ENCODE measurements around the gene C7. TPM values are rescaled to one million over a fixed set of nuclear protein-coding genes. Genes with fewer than 3 reads are reported as not detected.

The C7 gene
- total and polyA plus RNA-seq, 7 donors: 1.2 to 33.0 (median 4.2) TPM

- TF ChIP-seq CTCF (IDR thresholded peaks at IDR 0.05): no peak
- ATAC-seq (no peak), DNase-seq (no peak)
- Histone ChIP-seq H3K4me3 (no peak overlapping the region), H3K4me1 (no peaks in the 10 kb centered on the region), H3K27ac (no peak overlapping the region), H3K27me3 (ENCODE audit: insufficient read depth in 3 of 3, low read length in 2 of 3) (no peaks in the 10 kb centered on the region), H3K36me3 (ENCODE audit: insufficient read depth in 1 of 2, low read depth in 1 of 2) (no peaks in the 10 kb centered on the region), H3K9me3 (no peaks in the 10 kb centered on the region)
- 91 to 100% (median 92%) methylated on average over 1 of the region's 1 CpG for WGBS, 3 donors
- intact Hi-C loops (cut with DNase I): no loop called here
Observed at GRCh38 chr5:40960037-40960436, 50.7 kb downstream of the C7 start.

GRCh38 chr5:40962207-40962955 lies 53.1 kb downstream of the C7 start:
- no peaks in the 10 kb centered on the region for H3K4me1 ChIP-seq
- no peak overlapping the region for H3K4me3 ChIP-seq
- no peaks in the 10 kb centered on the region for H3K27me3 ChIP-seq (ENCODE audit: insufficient read depth in 3 of 3, low read length in 2 of 3)
- no peaks in the 10 kb centered on the region for H3K9me3 ChIP-seq
- no peak for TF ChIP-seq CTCF (IDR thresholded peaks at IDR 0.05)
- no peak for ATAC-seq
- WGBS, 3 donors: 75 to 80% (median 78%) methylated on average over 4 of the region's 4 CpGs
- DNase-seq: no peak
- H3K27ac ChIP-seq: no peak overlapping the region
- intact Hi-C loops (cut with DNase I): no loop called here
- no peaks in the 10 kb centered on the region for H3K36me3 ChIP-seq (ENCODE audit: insufficient read depth in 1 of 2, low read depth in 1 of 2)

GRCh38 chr5:40972434-40972833 lies 63.1 kb downstream of the C7 start:
- no peaks in the 10 kb centered on the region for H3K36me3 ChIP-seq (ENCODE audit: insufficient read depth in 1 of 2, low read depth in 1 of 2)
- no peaks in the 10 kb centered on the region for H3K27me3 ChIP-seq (ENCODE audit: insufficient read depth in 3 of 3, low read length in 2 of 3)
- TF ChIP-seq CTCF (IDR thresholded peaks at IDR 0.05): no peak
- H3K9me3 ChIP-seq: no peaks in the 10 kb centered on the region
- no peak for DNase-seq
- H3K27ac ChIP-seq: no peak overlapping the region
- intact Hi-C loops (cut with DNase I): no loop called here
- 87 to 94% (median 88%) methylated on average over 2 of the region's 2 CpGs for WGBS, 3 donors
- H3K4me1 ChIP-seq: no peaks in the 10 kb centered on the region
- no peak overlapping the region for H3K4me3 ChIP-seq
- ATAC-seq: no peak

GRCh38 chr5:40973364-40974004 lies 64.2 kb downstream of the C7 start:
- DNase-seq (no peak), ATAC-seq (no peak)
- 72 to 77% (median 73%) methylated on average over 3 of the region's 3 CpGs for WGBS, 3 donors
- intact Hi-C loops (cut with DNase I): no loop called here
- H3K27ac ChIP-seq: no peak overlapping the region
- no peak overlapping the region for H3K4me3 ChIP-seq
- no peaks in the 10 kb centered on the region for H3K27me3 ChIP-seq (ENCODE audit: insufficient read depth in 3 of 3, low read length in 2 of 3)
- no peaks in the 10 kb centered on the region for H3K4me1 ChIP-seq
- no peaks in the 10 kb centered on the region for H3K36me3 ChIP-seq (ENCODE audit: insufficient read depth in 1 of 2, low read depth in 1 of 2)
- no peak for TF ChIP-seq CTCF (IDR thresholded peaks at IDR 0.05)
- H3K9me3 ChIP-seq: no peaks in the 10 kb centered on the region
